DOHH2 (cell line): ENCODE measurements around the gene GSC.
"Not testable (repeated sequence)": the region's sequence is repeated elsewhere in the genome, so short reads cannot be mapped to it uniquely, and the experiment has no call there.

ENCODE experiments used
- H3F3A ChIP-seq: fragments of 200-600 bp; sonication (generic), shearing (Covaris generic); 2 replicates; pipeline ENCODE4 v1.6.0; 2016; ENCODE audit warnings: antibody characterized with exemption, mild to moderate bottlenecking; ENCODE audit not compliant: control insufficient read depth, insufficient read depth
- H3K27ac ChIP-seq: fragments of 200-600 bp; sonication (generic); 2 replicates; pipeline ENCODE4 v1.5.1; 2014; ENCODE audit warnings: low read depth, mild to moderate bottlenecking, low read length, moderate library complexity
- H3K27me3 ChIP-seq: fragments of 200-600 bp; sonication (generic); 2 replicates; pipeline ENCODE4 v1.6.1; 2014; ENCODE audit warnings: mild to moderate bottlenecking, low read length, mixed read lengths; ENCODE audit not compliant: control insufficient read depth
- H3K36me3 ChIP-seq: fragments of 200-600 bp; sonication (generic); 2 replicates; pipeline ENCODE4 v1.6.1; 2014; ENCODE audit warnings: mild to moderate bottlenecking, low read length, moderate library complexity, mixed read lengths; ENCODE audit not compliant: control insufficient read depth
- H3K4me1 ChIP-seq: fragments of 200-600 bp; sonication (generic); 2 replicates; pipeline ENCODE4 v1.6.1; 2014; ENCODE audit warnings: mild to moderate bottlenecking, low read length, mixed read lengths; ENCODE audit not compliant: control insufficient read depth
- H3K4me2 ChIP-seq: fragments of 200-600 bp; sonication (generic); 2 replicates; pipeline ENCODE4 v1.6.0; 2014; ENCODE audit warnings: mild to moderate bottlenecking, low read length, moderate library complexity
- H3K4me3 ChIP-seq: fragments of 200-600 bp; sonication (generic); 2 replicates; pipeline ENCODE4 v1.5.1; 2014; ENCODE audit warnings: mild to moderate bottlenecking, low read length, mixed read lengths
- H3K79me2 ChIP-seq: fragments of 200-600 bp; sonication (generic); 2 replicates; pipeline ENCODE4 v1.6.1; 2014; ENCODE audit warnings: mild to moderate bottlenecking, low read length, mixed read lengths; ENCODE audit not compliant: control insufficient read depth
- H3K9me2 ChIP-seq: fragments of 200-600 bp; sonication (generic); replicated peaks from 2 replicates; pipeline ENCODE4 v1.6.1; 2014; ENCODE audit warnings: mild to moderate bottlenecking, low read length, mixed read lengths; ENCODE audit not compliant: control insufficient read depth
- H3K9me3 ChIP-seq: fragments of 200-600 bp; sonication (generic); 2 replicates; pipeline ENCODE4 v1.6.1; 2014; ENCODE audit warnings: antibody characterized with exemption, low read length, mixed read lengths; ENCODE audit not compliant: control insufficient read depth, insufficient read depth
- H4K20me1 ChIP-seq: fragments of 200-600 bp; sonication (generic); 2 replicates; pipeline ENCODE4 v1.6.0; 2014; ENCODE audit warnings: low read depth, mild to moderate bottlenecking, antibody characterized with exemption, low read length, moderate library complexity; ENCODE audit not compliant: control insufficient read depth, insufficient read depth
- EZH2phosphoT487 ChIP-seq: fragments of 200-600 bp; sonication (generic); IDR thresholded peaks from 2 replicates; pipeline ENCODE4 v1.6.1; 2017; ENCODE audit warnings: borderline replicate concordance, mild to moderate bottlenecking, antibody characterized with exemption, low read length, moderate library complexity, mixed read lengths
- TF ChIP-seq, protein P1 (sequence below): fragments of 200-600 bp; sonication (generic); IDR thresholded peaks from one replicate; pipeline ENCODE4 v1.5.1; 2014; ENCODE audit warnings: antibody characterized with exemption, mild to moderate bottlenecking, low read depth, low read length; ENCODE audit not compliant: poor library complexity, severe bottlenecking

The GSC gene

DNA sequence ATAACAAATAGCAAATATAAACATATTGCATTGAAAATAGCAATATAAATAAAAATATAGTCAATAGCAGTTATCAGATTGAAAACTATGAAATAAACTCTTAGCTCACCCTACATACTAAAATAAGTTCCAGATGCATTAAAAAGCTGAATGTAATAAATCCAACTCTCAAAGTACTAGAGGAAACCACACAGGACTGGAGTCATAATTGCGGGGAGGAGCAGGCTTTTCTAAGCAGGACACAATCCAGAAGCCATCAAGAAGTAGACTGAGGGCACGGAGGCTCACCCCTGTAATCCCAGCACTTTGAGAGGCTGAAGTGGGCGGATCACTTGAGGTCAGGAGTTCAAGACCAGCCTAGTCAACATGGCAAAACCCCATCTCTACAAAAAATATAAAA, 22.2 kb downstream of the GSC start:
- no peaks in the 10 kb centered on the region for H3K79me2 ChIP-seq
- no peaks in the 10 kb centered on the region; the same call in 1 of the 2 replicates for H3K27me3 ChIP-seq
- H3F3A ChIP-seq, result no peaks in the 10 kb centered on the region
- no peaks in the 10 kb centered on the region for H4K20me1 ChIP-seq
- no peak overlapping the region for H3K4me2 ChIP-seq
- H3K9me3 ChIP-seq, result no peaks in the 10 kb centered on the region
- TF ChIP-seq, protein P1, sequence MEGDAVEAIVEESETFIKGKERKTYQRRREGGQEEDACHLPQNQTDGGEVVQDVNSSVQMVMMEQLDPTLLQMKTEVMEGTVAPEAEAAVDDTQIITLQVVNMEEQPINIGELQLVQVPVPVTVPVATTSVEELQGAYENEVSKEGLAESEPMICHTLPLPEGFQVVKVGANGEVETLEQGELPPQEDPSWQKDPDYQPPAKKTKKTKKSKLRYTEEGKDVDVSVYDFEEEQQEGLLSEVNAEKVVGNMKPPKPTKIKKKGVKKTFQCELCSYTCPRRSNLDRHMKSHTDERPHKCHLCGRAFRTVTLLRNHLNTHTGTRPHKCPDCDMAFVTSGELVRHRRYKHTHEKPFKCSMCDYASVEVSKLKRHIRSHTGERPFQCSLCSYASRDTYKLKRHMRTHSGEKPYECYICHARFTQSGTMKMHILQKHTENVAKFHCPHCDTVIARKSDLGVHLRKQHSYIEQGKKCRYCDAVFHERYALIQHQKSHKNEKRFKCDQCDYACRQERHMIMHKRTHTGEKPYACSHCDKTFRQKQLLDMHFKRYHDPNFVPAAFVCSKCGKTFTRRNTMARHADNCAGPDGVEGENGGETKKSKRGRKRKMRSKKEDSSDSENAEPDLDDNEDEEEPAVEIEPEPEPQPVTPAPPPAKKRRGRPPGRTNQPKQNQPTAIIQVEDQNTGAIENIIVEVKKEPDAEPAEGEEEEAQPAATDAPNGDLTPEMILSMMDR, result no peak
- no peak for TF ChIP-seq EZH2phosphoT487
- no peaks in the 10 kb centered on the region for H3K36me3 ChIP-seq
- no peaks in the 10 kb centered on the region for H3K4me1 ChIP-seq
- H3K4me3 ChIP-seq, result no peak overlapping the region
- H3K27ac ChIP-seq, result no peak overlapping the region
- H3K9me2 ChIP-seq, result no peaks in the 10 kb centered on the region

DNA sequence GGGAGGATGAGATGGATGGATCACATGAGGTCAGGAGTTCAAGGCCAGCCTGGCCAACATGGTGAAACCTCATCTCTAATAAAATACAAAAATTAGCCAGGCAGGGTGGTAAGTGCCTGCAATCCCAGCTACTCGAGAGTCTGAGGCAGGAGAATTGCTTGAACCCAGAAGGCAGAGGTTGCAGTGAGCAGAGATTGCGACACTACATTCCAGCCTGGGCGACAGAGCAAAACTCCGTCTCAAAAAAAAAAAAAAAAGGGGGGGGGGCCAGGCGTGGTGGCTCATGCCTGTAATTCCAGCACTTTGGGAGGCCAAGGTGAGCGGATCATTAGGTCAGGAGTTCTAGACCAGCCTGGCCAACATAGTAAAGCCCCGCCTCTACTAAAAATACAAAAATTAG, 22.8 kb downstream of the GSC start:
- H4K20me1 ChIP-seq, H3K4me1 ChIP-seq: not testable (repeated sequence)

DNA sequence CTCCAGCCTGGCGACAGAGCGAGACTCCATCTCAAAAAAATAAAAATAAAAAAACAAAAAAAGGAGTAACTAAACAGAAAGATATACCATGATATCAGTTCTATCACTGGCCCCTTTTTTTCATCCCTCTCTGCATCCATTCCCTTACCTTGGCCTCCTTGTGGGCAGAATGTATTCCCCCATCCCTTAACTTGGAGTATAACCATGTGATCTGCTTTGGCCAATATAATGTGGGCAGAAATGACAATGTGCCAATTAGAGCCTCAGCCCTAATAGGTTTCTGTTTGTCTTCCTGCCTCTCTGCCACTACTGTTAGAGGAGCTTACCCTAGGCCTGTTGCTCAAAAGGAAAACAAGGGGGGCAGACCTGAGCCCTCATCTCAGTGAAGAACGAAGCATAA, 23.8 kb downstream of the GSC start:
- no peaks in the 10 kb centered on the region for H3K79me2 ChIP-seq
- H3K4me1 ChIP-seq, result no peaks in the 10 kb centered on the region
- no peaks in the 10 kb centered on the region for H3K36me3 ChIP-seq
- no peak overlapping the region for H3K27ac ChIP-seq
- H4K20me1 ChIP-seq, result no peaks in the 10 kb centered on the region
- TF ChIP-seq EZH2phosphoT487, result no peak
- TF ChIP-seq, protein P1, result no peak
- H3K4me3 ChIP-seq, result no peak overlapping the region
- no peak overlapping the region for H3K4me2 ChIP-seq
- no peaks in the 10 kb centered on the region for H3F3A ChIP-seq
- no peaks in the 10 kb centered on the region; the same call in 1 of the 2 replicates for H3K27me3 ChIP-seq
- no peaks in the 10 kb centered on the region for H3K9me3 ChIP-seq
- no peaks in the 10 kb centered on the region for H3K9me2 ChIP-seq

More for the DNA sequence above, 22.8 kb downstream of the GSC start:
- H3K27me3 ChIP-seq, H3K9me2 ChIP-seq, H3K79me2 ChIP-seq, H3K4me2 ChIP-seq, H3K36me3 ChIP-seq, H3K27ac ChIP-seq, H3K9me3 ChIP-seq, H3K4me3 ChIP-seq, H3F3A ChIP-seq: not testable (repeated sequence)

DNA sequence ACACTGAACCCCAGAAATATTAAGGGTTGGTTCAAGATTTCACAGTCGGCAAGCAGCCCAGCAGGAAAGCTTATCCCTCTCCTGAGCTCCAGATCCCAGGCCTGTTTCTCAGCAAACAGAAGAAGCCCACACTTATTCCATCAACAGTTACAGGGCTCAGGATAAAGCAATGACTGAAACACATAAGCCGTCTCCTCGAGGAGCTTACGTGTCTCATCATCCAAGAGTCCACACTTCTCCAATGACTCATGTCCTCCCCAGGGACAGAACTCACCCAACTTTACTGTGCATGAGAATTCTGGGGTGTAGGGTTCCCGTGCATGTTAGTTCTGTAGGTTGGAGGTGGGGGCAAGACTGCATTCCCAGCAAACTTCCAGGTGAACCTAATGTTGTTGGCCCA, 31.2 kb downstream of the GSC start:
- H3K4me1 ChIP-seq, result no peaks in the 10 kb centered on the region
- no peak overlapping the region for H3K4me2 ChIP-seq
- H3K27ac ChIP-seq, result no peak overlapping the region
- no peak overlapping the region for H3K4me3 ChIP-seq
- no peaks in the 10 kb centered on the region for H3K9me3 ChIP-seq
- no peaks in the 10 kb centered on the region for H3K9me2 ChIP-seq
- TF ChIP-seq, protein P1, result no peak
- TF ChIP-seq EZH2phosphoT487, result no peak
- no peaks in the 10 kb centered on the region for H3F3A ChIP-seq
- H3K36me3 ChIP-seq, result no peaks in the 10 kb centered on the region
- no peaks in the 10 kb centered on the region for H3K79me2 ChIP-seq
- H3K27me3 ChIP-seq, result peaks cover 6% of the 10 kb centered on the region; the same call in 1 of the 2 replicates
- H4K20me1 ChIP-seq, result no peaks in the 10 kb centered on the region
